Mesenteric fat pad (tissue), 1 donor: ENCODE measurements around the gene FMNL1. TPM values are rescaled to one million over a fixed set of nuclear protein-coding genes. Genes with fewer than 3 reads are reported as not detected.

Experiments
- DNase-seq: peaks from one replicate; pipeline ENCODE4 v3.0.0-alpha.2; 2020; ENCODE audit warnings: low spot score
- total RNA-seq: library from RNA; stranded (reverse); fragmentation: NEBNext Ultra II Directional; extraction: Animal tissue kit (Norgen Biotek cat#: 25700); gene quantifications from one replicate; pipeline ENCODE4 v1.2.1, GENCODE V29; 2021
- donor health status: DM: yes; HTN: yes; CAD: no.

The FMNL1 gene
- total RNA-seq, 1 donor from 2014 or later, result 51.2 TPM

DNA sequence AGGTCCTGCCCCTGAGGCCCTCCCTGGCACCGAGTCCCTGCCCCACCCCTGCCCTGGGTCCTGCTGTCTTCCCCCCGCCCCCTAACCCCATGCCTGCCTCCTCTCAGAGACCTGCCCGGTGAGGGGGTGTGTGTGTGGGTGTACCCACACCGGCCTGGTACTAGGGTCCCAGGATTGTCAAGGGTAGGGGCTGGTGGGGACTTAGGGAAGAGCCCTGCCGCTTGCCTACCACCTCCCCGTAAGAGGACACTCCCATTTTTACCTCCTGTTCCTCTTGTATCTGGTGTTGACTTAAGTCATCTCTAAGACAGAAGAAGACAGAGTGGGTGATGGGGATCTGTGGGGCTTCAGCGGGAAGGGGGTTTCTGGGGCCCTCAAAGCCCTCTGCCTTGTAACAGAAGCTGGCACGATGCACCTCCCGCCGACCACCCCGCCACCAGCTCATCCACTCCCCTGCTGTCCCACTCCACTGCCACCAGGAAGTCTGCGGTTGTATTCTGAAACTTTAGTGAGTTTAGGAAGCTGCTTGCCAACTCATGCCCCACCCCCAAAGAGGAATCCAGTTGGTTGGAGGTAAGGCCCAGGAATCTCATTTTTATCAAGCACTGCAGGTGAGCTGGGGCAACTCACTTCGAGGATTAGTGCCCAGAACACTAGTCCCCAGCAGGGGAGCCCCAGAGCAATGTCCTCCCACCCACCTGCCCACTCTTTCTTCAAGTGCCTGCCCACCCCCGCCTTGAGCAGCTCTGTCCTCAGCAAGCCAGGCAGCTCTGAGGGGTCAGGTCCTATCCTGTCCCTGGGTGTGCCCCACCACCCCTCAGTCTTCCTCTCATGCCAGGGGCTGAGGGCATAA, 34.7 kb downstream of the FMNL1 start:
- DNase-seq, result no peak

DNA sequence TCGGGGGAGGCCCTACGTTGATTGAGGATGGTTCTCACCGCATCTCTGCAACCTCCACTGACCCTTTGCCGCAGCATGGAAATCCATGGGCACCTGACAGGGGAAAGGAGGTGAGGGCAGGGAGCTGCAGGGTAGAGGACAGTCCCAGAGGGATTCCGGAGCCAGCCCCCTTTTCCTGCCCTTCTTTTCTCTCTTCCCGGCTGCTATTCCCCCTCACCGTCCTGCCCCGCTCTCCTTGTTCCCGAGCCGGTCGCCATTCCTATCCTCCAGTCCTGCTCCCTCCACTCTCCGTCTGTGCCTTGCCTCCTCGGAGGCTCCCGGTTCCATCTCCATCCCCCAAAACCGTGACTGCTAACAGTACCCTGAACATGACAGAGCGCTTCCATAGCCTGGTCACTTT, 35.4 kb downstream of the FMNL1 start:
- no peak for DNase-seq

DNA sequence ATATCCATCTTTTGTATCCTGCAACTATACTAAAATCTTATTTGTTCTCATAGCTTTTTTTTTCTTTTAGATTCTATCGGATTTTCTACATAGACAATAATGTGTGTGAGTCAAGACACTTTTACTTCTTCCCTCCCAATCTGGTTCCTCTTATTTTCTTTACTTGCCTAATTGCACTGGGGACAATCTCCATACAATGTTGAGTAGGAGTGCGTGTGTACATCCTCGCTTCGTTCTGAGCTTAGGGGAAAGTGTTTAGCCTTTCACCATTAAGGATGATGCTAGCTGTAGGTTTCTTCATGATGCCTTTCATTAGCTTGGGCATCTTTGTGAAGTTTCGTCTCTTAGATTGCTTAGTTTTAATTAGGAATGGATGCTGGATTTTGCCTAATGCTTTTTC, 37.3 kb downstream of the FMNL1 start:
- DNase-seq, result no peak

DNA sequence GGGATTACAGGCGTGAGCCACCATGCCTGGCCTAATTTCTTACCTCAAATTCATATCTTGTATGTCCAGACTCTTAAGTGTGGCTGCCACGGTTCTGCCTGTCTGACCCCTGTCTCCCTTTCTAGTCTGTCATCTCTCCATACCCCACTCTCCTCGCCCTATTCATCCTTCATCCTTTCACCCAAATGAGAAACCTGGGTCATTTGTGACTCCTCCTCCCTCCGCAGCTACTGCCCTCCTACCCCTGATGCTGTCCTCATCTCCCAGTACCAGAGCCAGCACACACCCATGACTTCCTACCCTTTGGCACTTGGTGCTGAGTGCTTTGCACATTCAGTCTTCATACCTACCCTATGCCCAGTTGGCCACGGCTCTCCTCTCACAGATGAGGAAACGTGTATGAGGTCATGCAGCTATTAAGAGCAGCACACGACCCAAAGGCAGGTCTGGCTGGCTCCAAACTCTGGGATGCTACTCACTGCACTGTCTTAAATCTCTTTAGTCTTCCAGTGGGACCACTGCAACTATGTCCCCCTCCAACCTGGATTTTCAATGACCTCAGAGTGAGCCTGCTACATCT, 38.6 kb downstream of the FMNL1 start:
- no peak for DNase-seq

DNA sequence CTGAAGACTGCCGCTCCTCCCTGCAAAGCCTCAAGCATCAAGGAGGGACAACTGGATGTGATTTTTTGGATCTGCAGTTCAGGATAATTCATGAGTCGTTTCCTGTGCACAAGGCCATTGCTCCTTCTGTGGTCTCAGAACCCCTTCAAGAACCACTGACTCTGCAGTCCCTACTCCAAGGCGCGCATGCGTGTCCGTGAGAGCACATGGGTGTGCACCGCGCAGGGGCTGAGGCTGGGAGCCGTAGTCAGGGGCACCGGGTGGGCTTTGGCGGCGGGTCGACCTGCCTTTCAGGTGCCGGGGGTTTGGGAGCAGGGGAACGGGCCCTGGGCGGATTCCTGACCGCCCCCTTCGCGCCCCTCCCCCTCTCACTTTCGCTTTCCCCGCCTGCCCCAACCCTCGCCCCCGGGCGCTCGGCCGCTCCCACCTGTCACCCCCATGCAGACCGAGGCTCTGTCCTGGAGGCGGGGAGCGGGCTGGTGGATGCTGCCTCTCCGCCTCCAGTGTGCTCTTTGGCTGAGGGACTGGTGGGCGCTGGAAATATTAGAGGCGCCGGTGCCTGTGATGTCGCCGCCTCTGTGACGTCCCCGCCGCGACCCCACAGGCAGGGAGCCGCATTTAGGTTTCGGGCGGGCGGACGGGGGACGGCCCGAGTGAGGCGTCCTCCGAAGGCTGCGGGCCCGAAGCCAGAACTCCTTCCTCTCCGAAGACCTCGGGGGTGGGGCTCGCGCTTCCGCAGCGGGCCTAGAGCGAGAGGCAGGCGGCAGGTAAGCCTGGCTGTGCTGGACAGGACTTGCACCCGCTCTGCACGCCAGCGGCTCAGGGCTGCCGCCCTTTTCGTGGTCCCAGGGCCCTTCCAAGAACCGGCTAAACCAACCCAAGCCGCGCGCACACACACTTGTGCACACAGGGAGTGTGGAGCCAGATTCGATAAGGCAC, 40.2 kb downstream of the FMNL1 start, which contains the start of gene SPATA32:
Gene SPATA32 (minus strand): TSS at position 518 of the 939 bp plus-strand sequence. CDS start 78 bp downstream, at position 440.
- no peak for DNase-seq

DNA sequence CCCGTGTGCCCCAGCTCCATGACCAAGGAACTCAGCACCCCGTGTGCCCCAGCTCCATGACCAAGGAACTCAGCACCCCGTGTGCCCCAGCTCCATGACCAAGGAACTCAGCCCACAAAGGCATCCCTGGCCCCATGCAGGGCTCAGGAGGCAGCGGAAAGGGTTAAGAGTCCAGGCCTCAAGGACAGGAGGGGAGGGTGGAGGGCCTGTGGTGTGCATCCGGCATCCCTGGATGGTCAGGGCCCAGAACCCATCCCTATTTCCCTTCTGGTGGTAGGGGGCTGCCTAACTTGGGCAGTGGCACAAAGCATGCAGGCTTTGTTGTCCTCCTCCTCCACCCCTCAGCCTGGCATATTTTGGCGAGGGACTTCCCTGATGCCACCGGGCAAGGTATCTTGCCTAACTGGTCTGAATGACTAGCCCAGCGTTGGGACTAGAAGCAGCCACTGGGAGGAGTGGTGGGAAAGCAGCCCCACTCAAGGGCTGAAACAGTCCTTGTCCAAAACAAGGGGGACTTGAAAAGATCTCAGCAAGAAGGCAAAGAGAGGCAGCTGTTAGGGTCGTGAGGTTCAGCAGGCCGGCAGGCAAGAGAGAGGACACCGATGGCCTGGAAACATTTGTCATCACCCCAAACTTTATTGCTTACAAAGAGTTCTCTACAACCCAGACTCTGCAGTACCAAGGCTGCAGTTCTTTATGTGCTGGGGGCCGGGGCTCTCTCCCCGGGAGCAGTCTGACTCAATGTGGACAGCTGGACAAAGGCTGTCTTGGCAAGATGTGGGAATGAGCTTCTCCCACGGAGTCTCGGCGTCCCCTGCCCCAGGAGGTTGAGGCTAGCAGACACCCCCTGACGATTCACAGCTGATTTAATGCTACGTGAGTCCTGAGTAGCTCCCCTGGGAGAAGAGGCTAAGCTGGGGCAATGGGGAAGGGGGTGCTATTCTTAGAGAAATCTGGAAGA, 41.1 kb downstream of the FMNL1 start:
- no peak for DNase-seq

DNA sequence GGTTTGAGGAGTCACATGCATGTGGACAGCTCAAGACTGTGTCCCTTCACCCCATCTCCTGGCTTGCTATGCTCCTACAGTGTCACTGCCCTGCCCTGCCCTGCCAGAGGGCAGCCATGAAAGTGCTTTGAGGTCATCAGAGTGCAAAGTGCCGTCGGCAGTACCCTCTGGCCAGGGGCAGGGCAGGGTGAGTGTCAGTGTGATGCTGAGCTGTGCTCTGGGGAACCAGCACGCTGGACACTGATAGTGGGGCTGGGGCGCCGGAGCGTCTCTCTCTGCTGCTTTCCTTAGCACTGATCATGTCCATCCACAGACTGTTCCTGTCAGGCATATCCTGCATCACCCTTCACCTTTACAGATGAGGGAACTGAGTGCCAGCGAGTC, 41.8 kb downstream of the FMNL1 start:
- DNase-seq, result no peak

DNA sequence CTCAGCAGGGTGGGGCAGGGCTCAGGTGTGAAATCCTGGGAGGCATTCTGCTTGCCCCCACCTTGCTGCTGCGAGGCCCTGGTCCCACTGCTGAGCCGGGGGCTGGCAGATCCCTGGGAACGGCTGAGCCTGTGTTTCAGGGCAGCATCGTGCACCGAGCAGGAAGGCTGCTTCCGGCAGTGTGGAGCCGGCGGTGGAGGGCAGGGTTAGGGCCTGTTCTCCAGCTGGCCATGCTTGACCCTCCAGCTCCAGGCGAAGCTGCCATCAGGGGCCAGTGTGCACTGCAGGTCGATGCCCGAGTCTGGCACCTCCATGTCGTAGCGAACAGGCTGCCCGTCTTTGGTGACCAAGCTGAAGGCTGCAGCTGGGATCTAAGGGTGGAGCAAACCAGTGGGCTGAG, 42.7 kb downstream of the FMNL1 start:
- DNase-seq, result no peak

DNA sequence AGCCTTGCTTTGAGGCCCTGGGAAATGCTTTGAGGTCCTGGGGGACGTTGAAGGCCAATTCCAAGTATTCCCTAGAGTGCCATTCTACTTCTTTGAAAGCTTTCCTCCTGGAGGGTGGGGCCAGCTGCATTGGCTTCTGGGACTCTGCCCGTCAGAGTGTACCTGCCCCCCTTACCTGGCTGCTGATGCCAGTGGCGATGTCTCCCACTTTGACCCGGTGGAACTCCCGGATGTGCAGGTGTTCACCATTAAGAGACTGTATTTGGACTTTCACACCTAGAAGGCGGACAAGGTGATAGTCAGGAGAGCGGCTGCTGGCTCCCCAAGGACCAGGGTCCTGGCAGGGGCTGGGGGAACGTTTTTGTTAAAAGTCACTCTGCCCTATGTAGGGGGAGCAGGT, 43.3 kb downstream of the FMNL1 start:
- DNase-seq, result no peak

DNA sequence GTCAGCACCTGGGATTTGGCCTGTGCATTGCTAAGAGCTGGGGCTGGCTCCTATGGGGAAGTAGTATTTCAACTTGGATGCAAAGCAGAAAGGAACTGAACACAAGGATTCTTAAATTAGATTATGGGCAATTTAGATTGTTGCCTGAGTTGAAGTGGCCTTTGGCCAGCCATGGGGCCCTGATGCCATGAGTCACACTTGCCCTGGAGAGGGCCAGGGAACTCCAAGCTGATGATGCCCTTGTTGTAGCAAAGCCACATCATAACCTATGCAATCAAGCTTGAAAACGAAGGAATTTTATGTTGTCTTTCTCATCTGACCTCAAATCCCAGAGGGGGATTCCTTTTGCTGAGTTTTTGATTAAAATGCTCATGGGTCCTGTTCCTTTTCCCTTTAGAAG, 44.1 kb downstream of the FMNL1 start:
- no peak for DNase-seq

DNA sequence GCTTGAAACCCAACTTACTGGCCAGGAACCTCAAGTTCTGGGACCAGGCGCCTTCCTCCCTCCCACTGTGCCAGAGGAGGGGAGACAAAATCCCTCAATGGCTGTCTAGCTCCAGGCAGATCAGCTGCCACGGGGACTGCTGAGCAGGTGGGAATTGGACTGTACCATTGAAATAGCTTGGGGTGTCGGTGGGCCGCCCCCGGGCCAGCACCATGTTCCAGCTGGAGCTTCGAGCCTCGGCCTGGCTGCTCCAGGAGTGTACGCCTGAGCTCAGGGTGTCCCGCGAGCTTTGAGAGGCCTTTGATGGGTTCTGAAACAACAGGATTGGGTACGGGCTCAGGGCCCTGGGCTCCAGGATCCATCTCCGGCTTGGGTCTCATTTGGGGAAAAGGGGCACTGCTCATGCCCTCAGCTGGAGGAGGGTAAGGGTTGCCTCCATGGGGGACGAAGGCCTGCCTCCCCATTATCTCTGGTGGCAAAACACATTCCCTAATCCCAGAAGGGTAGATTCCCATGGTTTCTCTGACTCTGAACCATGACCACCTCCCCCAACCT, 44.8 kb downstream of the FMNL1 start:
- no peak for DNase-seq

DNA sequence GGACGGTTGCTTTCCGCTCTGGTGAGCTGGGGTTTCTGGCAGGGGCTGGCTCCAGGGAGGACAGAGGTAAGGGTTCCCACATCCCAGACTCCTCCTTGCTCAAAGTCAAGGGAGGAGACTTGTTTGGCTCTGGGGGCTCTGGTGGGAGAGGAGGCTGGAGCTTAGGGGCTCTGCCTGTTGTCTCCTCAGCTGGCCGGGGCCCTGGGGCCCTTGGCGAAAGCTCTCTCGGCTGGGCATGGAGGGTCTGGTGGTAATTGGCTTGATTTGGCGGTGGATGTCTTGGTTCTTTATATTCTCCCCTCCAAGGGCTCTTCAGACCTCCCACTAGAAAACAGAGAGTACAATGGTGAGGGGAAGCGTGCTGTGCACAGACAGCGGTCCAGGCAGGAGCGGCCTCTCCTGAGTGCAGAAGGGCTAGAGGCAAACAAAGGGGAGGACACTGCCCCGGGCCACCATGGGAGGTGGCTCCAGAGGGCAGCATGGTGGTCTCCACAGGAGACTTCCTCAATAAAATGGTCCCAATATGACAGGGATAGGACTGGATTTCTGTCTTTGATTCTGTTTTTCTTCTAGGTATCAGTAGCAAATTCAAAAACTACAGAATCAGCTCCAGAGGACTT, 45.9 kb downstream of the FMNL1 start:
- DNase-seq, result no peak

DNA sequence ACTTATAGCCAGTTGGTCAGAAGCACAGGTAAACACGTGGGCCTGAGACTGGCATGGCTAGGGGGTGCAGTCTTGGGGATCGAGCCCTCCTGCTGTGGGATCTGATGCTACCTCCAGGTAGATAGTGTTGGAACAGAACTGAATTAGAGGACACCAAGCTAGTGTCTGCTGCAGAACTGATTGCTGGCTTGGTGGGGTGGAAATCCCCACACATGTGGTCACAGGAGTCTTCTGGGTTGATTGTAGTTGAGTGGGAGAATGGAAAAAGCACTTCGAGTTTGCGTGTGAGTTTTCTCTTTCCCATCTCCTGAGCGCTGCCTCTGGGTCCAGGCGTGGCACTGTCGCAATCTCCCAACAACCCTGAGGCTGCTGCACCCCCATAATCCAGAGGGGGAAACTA, 48.2 kb downstream of the FMNL1 start:
- no peak for DNase-seq

DNA sequence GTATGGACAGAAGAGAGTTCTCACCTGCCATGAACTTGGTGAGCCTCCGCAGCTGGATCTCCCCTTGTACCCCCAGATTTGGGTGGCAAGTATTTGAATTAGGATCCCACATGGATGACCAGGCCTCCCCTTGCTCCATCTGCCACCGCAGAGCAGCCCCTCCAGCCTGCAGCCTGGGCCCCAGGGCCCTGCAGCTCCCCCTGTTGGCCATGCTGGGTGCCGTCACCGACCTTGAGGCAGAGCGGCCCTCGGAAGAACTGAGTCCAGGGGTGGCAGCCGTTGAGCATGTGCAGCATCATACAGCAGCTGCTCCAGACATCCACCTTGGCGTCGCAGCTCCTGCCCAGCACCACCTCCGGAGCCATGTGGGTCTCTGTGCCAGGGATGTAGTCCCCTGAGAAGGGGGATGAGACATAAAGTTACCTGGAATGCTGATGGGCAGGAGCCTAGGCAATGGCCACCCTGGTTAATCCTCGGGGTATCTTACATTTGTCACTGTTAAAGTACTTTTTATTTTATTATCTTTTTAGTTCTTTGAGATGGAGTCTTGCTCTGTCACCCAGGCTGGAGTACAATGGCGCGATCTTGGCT, 49.2 kb downstream of the FMNL1 start:
- DNase-seq, result no peak

DNA sequence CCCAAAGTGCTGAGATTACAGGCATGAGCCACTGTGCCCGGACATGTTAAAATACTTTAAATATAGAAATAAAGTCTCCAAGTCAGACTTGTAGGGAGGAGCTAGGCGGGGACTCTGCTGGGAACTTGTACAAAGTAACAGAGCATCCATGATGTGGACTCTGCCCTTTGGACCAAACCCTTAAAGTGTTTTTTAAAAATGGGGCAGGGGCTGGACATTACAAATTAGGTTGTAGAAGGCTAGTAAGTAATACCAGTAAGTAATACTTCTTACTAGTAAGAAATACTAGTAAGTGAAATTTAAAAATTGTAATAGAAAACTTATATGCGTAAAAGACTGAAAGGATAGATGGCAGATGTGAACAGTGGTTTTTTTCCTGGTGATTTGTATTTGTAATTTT, 49.9 kb downstream of the FMNL1 start:
- DNase-seq, result no peak

DNA sequence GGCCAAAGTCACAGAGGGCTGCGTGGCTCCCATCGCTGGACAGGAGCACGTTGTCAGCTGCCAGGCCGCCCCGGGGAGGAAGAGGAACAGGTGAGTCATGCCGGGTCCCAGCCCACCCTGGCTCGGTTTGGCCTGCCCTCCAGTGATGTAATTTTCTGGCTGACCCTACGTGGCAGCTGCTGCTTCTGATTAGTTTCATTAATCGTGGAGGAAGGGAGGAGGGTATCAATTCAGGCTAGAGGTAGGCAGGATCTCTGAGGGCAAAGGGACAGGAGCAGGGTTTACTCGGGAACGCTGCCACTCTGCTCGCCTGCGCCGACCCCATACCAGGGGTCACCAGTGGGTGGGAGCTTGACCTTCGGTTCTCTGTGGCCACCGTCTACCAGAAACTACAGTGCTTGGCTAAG, 51.9 kb downstream of the FMNL1 start:
- DNase-seq, result no peak

DNA sequence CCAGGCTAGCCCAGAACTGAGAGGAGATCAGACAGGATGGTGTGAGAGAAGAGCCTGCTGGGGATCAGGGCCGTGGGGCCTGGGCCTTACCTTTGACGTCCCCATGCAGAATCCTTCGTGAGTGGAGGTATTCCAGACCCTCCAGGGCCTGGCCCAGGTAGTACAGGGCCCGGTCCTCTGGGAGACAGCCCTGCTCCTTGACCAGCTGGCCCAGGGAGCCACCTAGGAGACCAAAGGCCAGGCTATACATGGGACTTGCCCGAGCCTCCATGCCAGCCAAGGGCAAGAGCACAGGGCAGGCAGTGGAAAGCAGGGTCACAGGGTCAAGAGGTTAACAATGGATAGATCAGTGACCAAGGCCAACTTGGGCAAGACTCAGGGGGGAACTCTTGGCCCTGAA, 52.3 kb downstream of the FMNL1 start:
- no peak for DNase-seq

DNA sequence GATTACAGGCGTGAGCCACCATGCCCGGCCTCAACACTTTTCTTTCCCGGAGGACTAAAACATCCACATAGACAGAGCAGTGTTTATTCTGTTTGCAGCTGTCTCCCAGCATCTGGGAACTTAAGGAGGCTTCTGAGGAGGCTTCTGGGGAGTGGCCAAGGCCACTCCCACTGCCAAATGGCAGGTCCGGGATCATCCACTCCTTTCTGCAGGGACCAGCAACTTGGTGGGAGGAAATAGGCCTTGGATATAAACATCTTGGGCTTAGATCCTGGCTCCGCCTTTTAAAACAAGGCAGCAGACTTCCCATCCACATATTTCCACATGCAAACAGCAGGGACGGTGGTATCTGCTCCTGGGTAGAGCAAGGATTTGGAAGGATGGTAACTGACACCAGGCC, 54.3 kb downstream of the FMNL1 start:
- no peak for DNase-seq

DNA sequence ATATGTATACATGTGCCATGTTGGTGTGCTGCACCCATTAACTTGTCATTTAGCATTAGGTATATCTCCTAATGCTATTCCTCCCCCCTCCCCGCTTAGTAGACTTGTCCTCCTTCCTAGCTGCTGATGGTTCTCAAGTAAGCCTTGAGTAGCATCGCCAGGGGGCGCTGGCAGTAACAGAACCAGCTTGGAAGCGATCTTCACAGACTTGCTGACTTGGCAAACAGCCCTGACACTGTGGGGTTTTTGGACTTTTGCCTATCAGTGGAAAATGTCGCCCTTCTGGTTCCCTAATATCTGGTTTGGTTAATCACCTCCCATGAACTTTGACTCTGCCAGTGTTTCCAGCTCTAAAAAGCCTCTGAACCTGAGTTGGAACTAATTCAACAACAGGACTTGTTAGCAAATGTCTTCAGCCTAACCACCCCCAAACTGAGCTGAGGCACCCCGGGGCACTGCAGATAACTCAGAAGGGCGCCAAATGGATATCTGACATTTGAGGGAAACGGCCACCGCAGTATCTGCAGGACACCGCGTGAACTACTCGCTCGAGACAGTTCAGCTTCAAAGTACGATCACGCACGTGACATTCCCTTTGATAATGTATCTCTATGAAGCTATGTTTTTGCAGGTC, 55.6 kb downstream of the FMNL1 start:
- DNase-seq, result peak; percentile 94
